GM19193 (cell line): ENCODE measurements around the gene DPYSL4.

Source experiments
- POLR2A ChIP-seq: IDR thresholded peaks from 4 replicates; pipeline ENCODE4 v1.6.1; 2011; ENCODE audit not compliant: insufficient read depth, insufficient read length; ENCODE audit errors: extremely low read depth

The DPYSL4 gene

DNA sequence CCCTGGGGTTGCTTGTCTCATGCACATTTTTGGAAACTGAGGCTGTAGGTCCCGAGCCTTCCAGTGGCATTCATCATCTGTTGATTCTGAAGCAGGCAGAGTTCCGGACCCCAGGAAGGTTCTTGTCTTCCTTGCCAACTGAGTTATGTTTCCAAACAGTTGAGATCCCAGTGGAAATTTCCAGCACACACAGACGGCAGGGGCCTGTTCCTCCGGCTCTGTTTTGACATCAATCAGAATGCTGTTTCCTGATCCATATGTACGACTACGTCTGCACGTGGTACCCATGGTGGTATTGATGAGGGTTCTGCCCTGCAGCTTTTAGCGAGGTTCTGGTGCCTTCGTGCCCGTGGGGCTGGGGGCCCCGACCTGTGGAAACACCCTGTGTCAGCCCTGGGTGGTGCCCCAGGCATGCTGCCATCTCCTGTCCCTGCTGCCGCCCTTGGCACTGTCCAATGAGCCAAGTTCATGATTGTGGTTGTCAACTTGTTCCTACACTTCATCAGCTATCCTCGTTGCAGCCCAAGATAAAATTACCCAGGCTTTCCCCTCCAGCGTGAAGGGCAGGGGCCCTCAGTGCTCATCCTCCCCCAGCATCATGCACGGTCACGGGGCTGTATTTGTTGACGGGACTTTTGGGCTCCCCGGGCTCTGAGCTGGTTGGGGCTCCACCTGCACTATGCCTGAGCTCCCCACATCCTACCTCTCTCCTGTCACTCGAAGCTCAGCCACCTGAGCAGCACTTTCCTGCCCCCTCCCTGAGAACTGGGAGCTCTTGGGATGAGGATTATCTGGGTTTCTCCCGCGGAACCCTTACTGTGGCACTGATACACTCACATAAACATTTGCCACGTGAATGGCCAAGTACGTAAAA, 7.8 kb upstream of the DPYSL4 start:
- no peak for TF ChIP-seq POLR2A

DNA sequence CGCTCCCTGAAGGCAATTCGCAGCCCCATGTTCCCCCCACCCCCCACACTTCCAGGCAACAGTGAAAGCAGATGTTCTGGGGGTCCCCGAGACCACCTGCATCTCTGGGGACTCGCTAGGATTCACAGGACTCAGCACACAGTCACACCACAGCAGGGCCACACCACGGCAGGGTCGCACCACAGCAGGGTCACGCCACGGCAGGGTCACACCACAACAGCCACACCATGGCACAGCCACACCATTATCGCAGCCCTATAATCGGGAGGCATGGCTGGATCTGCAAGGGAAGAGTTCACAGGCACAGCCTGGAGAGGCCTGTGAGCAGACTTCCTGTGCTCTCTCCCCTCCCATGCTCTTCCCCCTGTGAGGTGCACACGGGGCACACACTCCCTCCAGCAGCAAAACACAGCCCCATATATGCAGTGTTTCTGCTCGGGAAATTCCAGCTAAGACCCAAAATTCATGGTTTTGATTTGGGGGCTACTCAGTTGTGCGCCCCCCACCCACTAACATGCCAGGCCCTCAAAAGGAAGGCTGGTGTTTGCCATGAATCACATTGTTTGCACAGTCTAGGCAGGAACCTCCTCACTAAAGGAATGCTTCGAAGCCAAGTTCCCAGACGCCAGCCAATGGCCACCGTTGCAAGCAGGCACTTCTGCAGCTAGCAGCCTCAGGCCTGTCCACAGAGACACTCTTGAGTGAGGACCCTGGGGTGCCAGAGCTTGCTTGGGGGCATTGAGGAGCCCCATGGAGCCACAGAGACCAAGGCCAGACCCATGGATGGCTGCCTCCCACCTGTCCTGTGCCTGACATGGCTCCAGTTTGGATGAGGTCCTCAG, 7.0 kb upstream of the DPYSL4 start:
- TF ChIP-seq POLR2A: no peak

GRCh38 chr10:132180736-132181135, 6.0 kb upstream of the DPYSL4 start:
- TF ChIP-seq POLR2A: no peak

DNA sequence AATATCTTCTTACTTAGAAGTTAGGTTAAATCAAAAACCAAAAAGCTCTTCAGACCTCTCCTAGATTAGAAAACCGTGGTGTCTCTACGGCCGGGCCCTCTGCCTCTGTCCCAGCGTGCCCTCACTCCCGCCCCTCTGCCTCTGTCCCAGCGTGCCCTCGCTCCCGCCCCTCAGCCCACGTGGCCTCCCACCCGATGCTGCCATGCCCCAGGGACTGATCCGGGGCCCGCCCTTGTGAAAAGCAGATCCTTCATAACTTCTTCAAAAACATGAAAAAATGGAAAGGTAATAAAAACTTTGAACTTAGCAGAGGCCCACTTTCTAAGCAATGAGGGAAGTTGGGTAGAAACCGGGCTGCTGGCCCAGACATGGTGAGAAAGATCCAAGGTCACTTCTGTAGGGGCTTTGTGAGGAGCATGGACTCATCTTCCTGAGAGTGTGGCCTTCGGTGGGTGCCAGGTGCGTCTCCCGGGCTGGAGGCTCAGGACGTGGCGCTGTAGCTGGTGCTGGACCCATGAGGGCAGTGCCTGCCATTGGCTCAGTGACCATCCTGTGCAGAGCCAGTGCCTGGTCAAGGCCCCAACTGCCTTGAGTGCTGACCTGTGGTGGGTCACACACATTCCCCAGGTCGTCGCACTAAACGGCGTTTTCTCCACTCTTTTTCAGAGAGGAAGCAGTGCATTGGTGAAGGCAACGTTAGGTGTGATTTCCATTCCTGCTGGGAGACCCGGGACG, 4.9 kb upstream of the DPYSL4 start:
- no peak for TF ChIP-seq POLR2A

GRCh38 chr10:132182591-132182990, 4.2 kb upstream of the DPYSL4 start:
- TF ChIP-seq POLR2A: no peak

DNA sequence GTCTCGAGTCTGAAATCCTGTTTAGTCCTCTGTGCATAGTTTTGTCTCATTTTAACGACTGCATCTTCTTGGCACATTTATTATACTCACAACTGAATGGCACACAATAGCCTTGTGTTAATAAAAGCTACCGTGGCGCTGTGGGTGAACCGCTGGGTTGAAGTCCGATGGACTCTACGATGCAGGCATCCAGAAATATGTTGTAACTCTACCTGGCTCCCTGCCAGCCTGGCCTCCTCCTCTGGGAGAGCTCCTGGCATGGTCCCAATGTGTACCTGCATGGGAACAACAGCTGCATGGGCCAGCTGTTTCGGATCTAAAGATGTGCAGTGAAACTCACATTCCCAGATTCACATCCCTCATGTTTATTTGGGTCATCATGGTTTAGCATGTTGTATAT, 3.7 kb upstream of the DPYSL4 start:
- TF ChIP-seq POLR2A: no peak

GRCh38 chr10:132184816-132185593, 1.7 kb upstream of the DPYSL4 start:
- no peak for TF ChIP-seq POLR2A

GRCh38 chr10:132185601-132186487, 904 bp upstream of the DPYSL4 start:
- no peak for TF ChIP-seq POLR2A

DNA sequence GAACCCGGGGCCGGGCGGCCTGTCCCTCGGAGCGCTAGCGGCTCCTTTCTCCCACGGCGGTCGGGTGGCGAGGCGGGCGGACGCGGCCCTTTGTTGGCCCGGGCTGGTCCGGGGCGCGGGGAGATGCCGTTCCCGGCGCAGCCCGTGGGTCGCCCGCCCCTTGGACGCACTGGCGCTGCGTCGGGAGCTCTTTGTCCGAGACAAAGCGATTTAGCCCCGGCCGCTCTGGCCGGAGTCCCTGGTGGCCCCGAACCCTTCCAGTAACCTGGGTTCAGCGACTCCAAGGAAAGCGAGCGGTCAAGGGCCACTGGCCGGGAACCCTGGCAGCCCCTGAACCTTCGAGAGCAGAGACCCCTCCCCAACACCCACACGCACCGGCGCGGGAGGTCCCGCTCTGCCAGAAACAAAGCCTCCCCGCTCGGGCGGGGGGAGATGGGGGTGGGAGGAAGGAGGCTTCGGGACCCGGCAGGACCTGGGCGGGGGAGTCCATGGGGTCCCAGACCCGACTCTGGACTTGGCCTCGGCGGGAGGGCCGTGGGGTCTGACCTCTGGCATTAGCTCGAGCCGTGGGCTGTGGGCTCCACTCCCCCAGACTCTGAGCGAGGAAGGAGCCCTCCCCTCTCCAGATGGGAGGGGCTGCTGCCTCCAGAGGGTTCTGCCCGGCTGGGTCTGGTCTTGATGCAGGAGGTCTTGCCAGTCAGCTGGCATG, 836 bp downstream of the DPYSL4 start:
- TF ChIP-seq POLR2A: no peak

DNA sequence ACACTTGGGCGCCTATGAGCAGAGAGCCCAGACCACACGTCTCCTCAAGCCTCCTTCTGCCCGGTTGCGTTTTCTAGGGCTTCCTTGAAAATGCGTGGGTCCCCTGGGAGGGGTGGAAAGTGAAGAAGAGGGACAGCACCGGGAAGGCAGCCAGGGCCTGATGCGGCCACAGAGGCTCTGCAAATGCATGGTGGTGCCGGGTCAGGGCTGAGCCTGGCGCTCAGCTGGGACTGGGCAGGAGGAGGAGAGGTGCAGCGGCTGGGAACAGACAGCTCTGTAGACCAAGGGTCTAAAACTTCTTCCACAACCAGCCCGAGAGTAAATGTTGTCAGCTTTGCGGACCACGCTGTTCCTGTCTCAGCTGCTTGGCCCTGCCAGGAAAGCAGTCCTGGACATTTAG, 1.6 kb downstream of the DPYSL4 start:
- no peak for TF ChIP-seq POLR2A

- no peak for TF ChIP-seq POLR2A
These were observed 2.3 kb downstream of the DPYSL4 start for GRCh38 chr10:132189016-132189415.

DNA sequence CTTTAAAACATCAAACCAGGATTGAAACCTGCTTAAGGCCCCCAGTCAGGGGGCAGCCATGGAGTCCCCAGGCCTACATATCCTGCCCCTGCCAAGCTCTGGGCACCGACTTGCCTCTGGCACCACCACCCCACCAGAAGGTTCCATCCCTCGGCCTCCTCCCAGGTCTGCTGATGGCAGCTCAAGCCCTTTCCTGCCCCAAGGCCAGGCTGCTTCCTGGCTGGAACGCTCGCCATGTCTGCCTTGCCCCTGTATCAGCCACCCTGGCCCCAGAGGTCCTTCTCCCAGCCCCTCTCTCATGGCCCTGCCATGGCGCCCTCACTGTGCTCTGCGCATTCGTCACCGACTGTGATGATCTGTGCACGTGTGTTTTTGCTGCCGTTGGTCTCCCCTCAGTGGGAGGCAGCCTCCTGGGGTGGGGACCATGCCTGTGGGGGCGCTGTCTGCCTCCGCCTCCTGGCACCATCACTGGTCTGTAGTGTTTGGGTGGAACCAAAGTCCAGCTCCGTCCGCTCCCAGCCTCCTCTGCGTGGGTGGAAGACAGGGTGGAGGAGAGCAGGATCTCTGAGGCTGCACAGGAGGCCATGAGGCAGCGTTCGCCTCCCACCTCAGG, 3.2 kb downstream of the DPYSL4 start:
- TF ChIP-seq POLR2A: no peak
